Thoracic aorta (tissue), 2 donors: ENCODE measurements around the gene ARPC5. TPM values are rescaled to one million over a fixed set of nuclear protein-coding genes. Genes with fewer than 3 reads are reported as not detected.

Source experiments
- ATAC-seq: fragments of 150-250 bp; one replicate; pipeline ENCODE4 v1.8.0; 2017; ENCODE audit warnings: low read depth; ENCODE audit not compliant: insufficient number of reproducible peaks, low FRiP score
- DNase-seq: peaks from one replicate; pipeline ENCODE4 v3.0.0-alpha.2; 2020; ENCODE audit warnings: low spot score
- H3K27ac ChIP-seq, 2 donors: fragments of 200-600 bp; sonication (generic); 1 replicate in 1 of 2; 2 replicates in 1 of 2; pipeline ENCODE4 v1.5.1; 2016; ENCODE audit warnings: mild to moderate bottlenecking in 2 of 2, moderate library complexity in 2 of 2
- H3K27me3 ChIP-seq: fragments of 200-600 bp; sonication (generic); replicated peaks from 2 replicates; pipeline ENCODE4 v1.6.0; 2016; ENCODE audit warnings: mild to moderate bottlenecking; ENCODE audit not compliant: insufficient read depth
- H3K36me3 ChIP-seq: fragments of 200-600 bp; sonication (generic); one replicate; pipeline ENCODE4 v1.5.1; 2016
- H3K4me1 ChIP-seq, 2 donors: fragments of 200-600 bp; sonication (generic); 1 replicate in 1 of 2; 2 replicates in 1 of 2; pipeline versions ENCODE4 v1.5.1 to v1.6.0; 2016; ENCODE audit warnings: low read depth in 2 of 2, mild to moderate bottlenecking in 1 of 2; ENCODE audit not compliant: control insufficient read depth in 1 of 2
- H3K4me3 ChIP-seq: fragments of 200-600 bp; sonication (generic); 2 replicates; pipeline ENCODE4 v1.5.1; 2016; ENCODE audit warnings: mild to moderate bottlenecking
- H3K9me3 ChIP-seq: fragments of 200-600 bp; sonication (generic); 2 replicates; pipeline ENCODE4 v1.5.1; 2016
- total RNA-seq, 2 donors: library from RNA; depleted of rRNA; stranded (reverse); fragments of >200 nt; gene quantifications; one replicate each; pipeline versions ENCODE4 v1.1.0 to v1.2.3, GENCODE V29; 2016
- TF ChIP-seq, protein P1 (sequence below): fragments of 200-600 bp; sonication (generic); IDR thresholded peaks from one replicate; pipeline ENCODE4 v1.5.1; 2019; ENCODE audit warnings: antibody characterized with exemption

ARPC5 gene
- total RNA-seq, 2 donors from 2014 or later, result 102 to 108 TPM

GRCh38 chr1:183675883-183676585 is 40.5 kb upstream of the ARPC5 start:
- H3K4me3 ChIP-seq, result no peak overlapping the region
- ATAC-seq (no peak), DNase-seq (no peak)
- H3K9me3 ChIP-seq, result peaks cover 4% of the 10 kb centered on the region
- no peak overlapping the region for H3K27ac ChIP-seq
- no peaks in the 10 kb centered on the region for H3K36me3 ChIP-seq
- H3K27me3 ChIP-seq, result no peaks in the 10 kb centered on the region
- no peaks in the 10 kb centered on the region for H3K4me1 ChIP-seq
- TF ChIP-seq, protein P1, sequence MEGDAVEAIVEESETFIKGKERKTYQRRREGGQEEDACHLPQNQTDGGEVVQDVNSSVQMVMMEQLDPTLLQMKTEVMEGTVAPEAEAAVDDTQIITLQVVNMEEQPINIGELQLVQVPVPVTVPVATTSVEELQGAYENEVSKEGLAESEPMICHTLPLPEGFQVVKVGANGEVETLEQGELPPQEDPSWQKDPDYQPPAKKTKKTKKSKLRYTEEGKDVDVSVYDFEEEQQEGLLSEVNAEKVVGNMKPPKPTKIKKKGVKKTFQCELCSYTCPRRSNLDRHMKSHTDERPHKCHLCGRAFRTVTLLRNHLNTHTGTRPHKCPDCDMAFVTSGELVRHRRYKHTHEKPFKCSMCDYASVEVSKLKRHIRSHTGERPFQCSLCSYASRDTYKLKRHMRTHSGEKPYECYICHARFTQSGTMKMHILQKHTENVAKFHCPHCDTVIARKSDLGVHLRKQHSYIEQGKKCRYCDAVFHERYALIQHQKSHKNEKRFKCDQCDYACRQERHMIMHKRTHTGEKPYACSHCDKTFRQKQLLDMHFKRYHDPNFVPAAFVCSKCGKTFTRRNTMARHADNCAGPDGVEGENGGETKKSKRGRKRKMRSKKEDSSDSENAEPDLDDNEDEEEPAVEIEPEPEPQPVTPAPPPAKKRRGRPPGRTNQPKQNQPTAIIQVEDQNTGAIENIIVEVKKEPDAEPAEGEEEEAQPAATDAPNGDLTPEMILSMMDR, result no peak

DNA sequence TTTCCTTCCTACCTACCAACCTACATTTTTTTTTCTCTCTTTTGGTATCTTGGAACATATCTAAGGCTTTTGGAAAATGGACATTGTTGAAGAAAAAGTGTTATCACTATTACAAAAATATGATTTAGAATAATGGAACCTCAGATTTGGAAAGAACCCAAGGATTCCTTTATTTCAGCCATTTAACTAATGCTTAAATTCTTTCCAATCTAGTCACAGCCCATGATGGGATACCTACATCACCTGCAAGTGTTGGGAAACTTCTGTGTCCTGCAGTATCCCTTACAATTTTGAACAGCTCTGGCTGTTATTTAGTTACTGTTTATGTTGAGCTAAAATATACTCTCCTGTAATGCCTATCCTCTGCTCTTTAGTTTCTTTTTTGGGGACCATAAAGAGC is 39.8 kb upstream of the ARPC5 start:
- no peak for ATAC-seq
- Histone ChIP-seq H3K27me3 (no peaks in the 10 kb centered on the region), H3K27ac (no peak overlapping the region), H3K4me3 (no peak overlapping the region), H3K36me3 (no peaks in the 10 kb centered on the region), H3K4me1 (no peaks in the 10 kb centered on the region), H3K9me3 (peaks cover 4% of the 10 kb centered on the region)
- TF ChIP-seq, protein P1, result no peak
- no peak for DNase-seq

DNA sequence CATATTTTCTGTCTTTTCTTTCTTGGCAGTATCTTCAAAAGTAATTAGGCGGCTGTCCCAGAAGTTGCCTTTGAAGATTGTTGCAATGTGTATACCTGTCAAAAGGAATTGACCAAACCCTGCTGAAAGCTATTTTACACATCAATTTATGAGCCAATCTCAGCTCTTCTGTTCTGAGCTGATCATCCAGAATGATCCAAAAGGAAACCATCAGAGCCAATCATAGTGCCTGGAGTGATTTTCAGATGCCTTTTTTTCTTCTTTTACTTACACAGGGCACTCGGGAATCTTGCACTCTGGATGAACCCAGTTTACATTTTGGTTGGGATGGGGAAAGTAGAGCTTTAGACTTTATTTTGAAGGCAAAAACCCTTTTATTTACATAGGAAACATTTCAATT is 39.3 kb upstream of the ARPC5 start:
- H3K4me3 ChIP-seq, result no peak overlapping the region
- TF ChIP-seq, protein P1, result no peak
- no peak overlapping the region for H3K27ac ChIP-seq
- ATAC-seq (no peak), DNase-seq (no peak)
- H3K4me1 ChIP-seq, result no peaks in the 10 kb centered on the region
- H3K9me3 ChIP-seq, result peaks cover 4% of the 10 kb centered on the region
- no peaks in the 10 kb centered on the region for H3K36me3 ChIP-seq
- H3K27me3 ChIP-seq, result no peaks in the 10 kb centered on the region

GRCh38 chr1:183674339-183674738 is 38.8 kb upstream of the ARPC5 start:
- no peak for DNase-seq
- no peaks in the 10 kb centered on the region for H3K4me1 ChIP-seq
- no peak overlapping the region for H3K27ac ChIP-seq
- H3K9me3 ChIP-seq, result peaks cover 4% of the 10 kb centered on the region
- ATAC-seq, result no peak
- H3K36me3 ChIP-seq, result no peaks in the 10 kb centered on the region
- no peaks in the 10 kb centered on the region for H3K27me3 ChIP-seq
- TF ChIP-seq, protein P1, result no peak
- H3K4me3 ChIP-seq, result no peak overlapping the region

DNA sequence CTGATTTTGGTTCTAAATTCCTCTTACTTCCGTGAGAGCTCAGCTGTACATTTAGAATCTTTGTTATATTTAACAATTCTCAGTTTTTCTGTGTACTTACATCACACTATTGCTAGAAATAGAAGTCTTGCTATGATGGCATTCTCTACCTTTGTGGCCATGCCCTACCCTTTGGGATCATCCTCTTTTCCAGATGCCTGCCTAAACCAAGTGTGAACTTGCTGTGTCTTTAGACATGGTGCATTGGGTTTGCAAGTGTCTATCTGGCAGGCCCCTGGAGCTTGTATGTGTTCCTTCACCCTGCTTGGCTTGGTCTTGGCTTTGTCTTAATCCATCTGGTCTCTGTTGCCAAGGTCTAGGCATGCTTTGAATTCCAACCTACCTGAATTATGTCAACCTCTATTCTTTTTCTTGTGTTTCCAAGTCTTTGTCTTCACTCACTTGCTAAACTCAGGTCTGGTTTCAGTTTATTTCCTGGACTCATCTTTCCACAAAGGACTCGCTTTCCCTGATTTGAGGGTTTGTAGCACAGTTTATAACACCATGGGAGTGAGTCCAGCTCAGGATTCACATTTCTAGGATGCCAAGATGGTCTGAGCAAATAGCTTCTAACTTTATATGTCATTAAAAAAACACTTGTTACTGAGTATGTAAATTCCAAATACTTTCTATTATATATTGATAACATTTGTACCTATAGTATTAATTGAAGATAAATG is 38.2 kb upstream of the ARPC5 start:
- no peak overlapping the region for H3K27ac ChIP-seq
- no peak for ATAC-seq

More for the DNA sequence above, 38.2 kb upstream of the ARPC5 start:
- H3K4me1 ChIP-seq, result no peaks in the 10 kb centered on the region
- no peaks in the 10 kb centered on the region for H3K36me3 ChIP-seq
- TF ChIP-seq, protein P1, result no peak
- H3K4me3 ChIP-seq, result no peak overlapping the region
- peaks cover 4% of the 10 kb centered on the region for H3K9me3 ChIP-seq
- no peak for DNase-seq
- H3K27me3 ChIP-seq, result no peaks in the 10 kb centered on the region
